Thoracic aorta (tissue), 2 donors: ENCODE results near the gene ORM2. TPM values are rescaled to one million over a fixed set of nuclear protein-coding genes. Genes with fewer than 3 reads are reported as not detected.

ENCODE experiments used
- ATAC-seq: fragments of 150-250 bp; one replicate; pipeline ENCODE4 v1.8.0; 2017; ENCODE audit warnings: low read depth; ENCODE audit not compliant: insufficient number of reproducible peaks, low FRiP score
- DNase-seq: peaks from one replicate; pipeline ENCODE4 v3.0.0-alpha.2; 2020; ENCODE audit warnings: low spot score
- H3K27ac ChIP-seq, 2 donors: fragments of 200-600 bp; sonication (generic); 1 replicate in 1 of 2; 2 replicates in 1 of 2; pipeline ENCODE4 v1.5.1; 2016; ENCODE audit warnings: mild to moderate bottlenecking in 2 of 2, moderate library complexity in 2 of 2
- H3K27me3 ChIP-seq: fragments of 200-600 bp; sonication (generic); replicated peaks from 2 replicates; pipeline ENCODE4 v1.6.0; 2016; ENCODE audit warnings: mild to moderate bottlenecking; ENCODE audit not compliant: insufficient read depth
- H3K36me3 ChIP-seq: fragments of 200-600 bp; sonication (generic); one replicate; pipeline ENCODE4 v1.5.1; 2016
- H3K4me1 ChIP-seq, 2 donors: fragments of 200-600 bp; sonication (generic); 1 replicate in 1 of 2; 2 replicates in 1 of 2; pipeline versions ENCODE4 v1.5.1 to v1.6.0; 2016; ENCODE audit warnings: low read depth in 2 of 2, mild to moderate bottlenecking in 1 of 2; ENCODE audit not compliant: control insufficient read depth in 1 of 2
- H3K4me3 ChIP-seq: fragments of 200-600 bp; sonication (generic); 2 replicates; pipeline ENCODE4 v1.5.1; 2016; ENCODE audit warnings: mild to moderate bottlenecking
- H3K9me3 ChIP-seq: fragments of 200-600 bp; sonication (generic); 2 replicates; pipeline ENCODE4 v1.5.1; 2016
- total RNA-seq, 2 donors: library from RNA; depleted of rRNA; stranded (reverse); fragments of >200 nt; gene quantifications; one replicate each; pipeline versions ENCODE4 v1.1.0 to v1.2.3, GENCODE V29; 2016
- TF ChIP-seq, protein P1 (sequence below): fragments of 200-600 bp; sonication (generic); IDR thresholded peaks from one replicate; pipeline ENCODE4 v1.5.1; 2019; ENCODE audit warnings: antibody characterized with exemption

ORM2 gene
- total RNA-seq, 2 donors from 2014 or later = not detected

DNA sequence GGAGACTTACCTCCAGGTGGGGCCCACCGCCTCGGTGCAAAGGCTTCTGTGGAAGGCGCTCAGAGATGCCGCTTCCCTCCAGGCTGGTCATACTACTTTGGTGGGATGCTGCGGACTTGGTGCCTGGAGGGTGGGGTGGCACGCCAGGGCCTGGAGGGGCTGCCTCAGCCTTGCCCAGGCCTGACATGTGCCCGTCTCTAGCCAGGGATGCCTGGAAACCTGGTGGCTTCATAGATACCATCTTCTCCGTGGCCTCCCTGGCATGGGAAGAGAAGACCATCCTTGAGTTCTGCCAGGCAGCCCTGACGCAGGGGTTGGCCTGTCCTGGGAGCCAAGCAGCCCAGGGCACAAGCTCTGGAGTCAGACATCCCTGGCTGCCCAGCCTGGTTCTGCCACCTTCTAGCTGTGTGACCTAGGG, 28.3 kb downstream of the ORM2 start:
- H3K36me3 ChIP-seq = peaks cover 79% of the 10 kb centered on the region
- DNase-seq (no peak), ATAC-seq (no peak)
- TF ChIP-seq, protein P1, sequence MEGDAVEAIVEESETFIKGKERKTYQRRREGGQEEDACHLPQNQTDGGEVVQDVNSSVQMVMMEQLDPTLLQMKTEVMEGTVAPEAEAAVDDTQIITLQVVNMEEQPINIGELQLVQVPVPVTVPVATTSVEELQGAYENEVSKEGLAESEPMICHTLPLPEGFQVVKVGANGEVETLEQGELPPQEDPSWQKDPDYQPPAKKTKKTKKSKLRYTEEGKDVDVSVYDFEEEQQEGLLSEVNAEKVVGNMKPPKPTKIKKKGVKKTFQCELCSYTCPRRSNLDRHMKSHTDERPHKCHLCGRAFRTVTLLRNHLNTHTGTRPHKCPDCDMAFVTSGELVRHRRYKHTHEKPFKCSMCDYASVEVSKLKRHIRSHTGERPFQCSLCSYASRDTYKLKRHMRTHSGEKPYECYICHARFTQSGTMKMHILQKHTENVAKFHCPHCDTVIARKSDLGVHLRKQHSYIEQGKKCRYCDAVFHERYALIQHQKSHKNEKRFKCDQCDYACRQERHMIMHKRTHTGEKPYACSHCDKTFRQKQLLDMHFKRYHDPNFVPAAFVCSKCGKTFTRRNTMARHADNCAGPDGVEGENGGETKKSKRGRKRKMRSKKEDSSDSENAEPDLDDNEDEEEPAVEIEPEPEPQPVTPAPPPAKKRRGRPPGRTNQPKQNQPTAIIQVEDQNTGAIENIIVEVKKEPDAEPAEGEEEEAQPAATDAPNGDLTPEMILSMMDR = no peak
- no peak overlapping the region for H3K4me3 ChIP-seq
- no peaks in the 10 kb centered on the region for H3K4me1 ChIP-seq
- H3K27me3 ChIP-seq = no peaks in the 10 kb centered on the region
- no peak overlapping the region for H3K27ac ChIP-seq
- H3K9me3 ChIP-seq = no peaks in the 10 kb centered on the region

DNA sequence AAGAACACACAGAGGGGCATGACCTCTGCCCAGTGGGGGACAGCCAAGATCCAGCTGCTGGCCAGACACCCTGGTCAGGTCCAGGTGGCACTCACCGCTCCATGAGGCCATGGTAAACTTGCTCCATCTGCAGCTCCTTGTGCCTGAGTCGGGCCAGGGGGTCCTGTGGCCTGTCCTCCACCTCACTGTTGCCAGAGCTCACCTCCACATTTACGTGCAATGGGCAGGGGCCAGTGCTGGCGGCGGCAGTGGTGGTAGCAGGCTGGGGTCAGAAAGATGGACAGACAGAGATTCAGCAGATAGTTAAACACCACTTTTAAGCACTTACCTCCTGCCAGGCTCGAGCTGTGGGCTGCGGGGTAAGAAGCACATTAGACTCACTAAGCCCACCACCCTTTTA, 30.1 kb downstream of the ORM2 start:
- Histone ChIP-seq H3K27ac (no peak overlapping the region), H3K9me3 (no peaks in the 10 kb centered on the region), H3K4me1 (no peaks in the 10 kb centered on the region), H3K36me3 (peaks cover 89% of the 10 kb centered on the region), H3K27me3 (no peaks in the 10 kb centered on the region), H3K4me3 (no peak overlapping the region)
- DNase-seq = no peak
- no peak for ATAC-seq
- TF ChIP-seq, protein P1 = no peak

DNA sequence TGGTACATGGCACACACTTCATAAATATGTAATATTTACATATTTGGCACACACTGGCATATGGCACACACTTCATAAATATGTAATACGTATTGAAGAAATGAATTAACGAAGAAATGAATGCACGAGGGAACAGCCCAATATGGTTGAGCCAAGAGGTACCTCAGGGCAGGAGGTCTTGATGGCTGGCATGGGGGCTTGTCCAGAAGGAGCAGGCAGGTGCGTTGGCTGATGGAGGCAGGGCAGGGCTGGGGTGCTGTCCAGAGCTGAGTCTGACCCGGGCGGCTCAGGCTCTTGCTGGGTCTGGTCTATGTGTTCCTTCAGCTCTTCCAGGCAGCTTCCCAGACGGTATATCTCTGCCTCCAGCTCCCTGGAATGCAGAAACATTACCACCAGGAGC, 31.9 kb downstream of the ORM2 start:
- TF ChIP-seq, protein P1 = no peak
- peaks cover 80% of the 10 kb centered on the region for H3K36me3 ChIP-seq
- peaks cover 10% of the 10 kb centered on the region in 2 donors for H3K4me1 ChIP-seq
- DNase-seq = no peak
- H3K27me3 ChIP-seq = no peaks in the 10 kb centered on the region
- H3K9me3 ChIP-seq = no peaks in the 10 kb centered on the region
- H3K4me3 ChIP-seq = no peak overlapping the region
- H3K27ac ChIP-seq = no peak overlapping the region
- no peak for ATAC-seq

DNA sequence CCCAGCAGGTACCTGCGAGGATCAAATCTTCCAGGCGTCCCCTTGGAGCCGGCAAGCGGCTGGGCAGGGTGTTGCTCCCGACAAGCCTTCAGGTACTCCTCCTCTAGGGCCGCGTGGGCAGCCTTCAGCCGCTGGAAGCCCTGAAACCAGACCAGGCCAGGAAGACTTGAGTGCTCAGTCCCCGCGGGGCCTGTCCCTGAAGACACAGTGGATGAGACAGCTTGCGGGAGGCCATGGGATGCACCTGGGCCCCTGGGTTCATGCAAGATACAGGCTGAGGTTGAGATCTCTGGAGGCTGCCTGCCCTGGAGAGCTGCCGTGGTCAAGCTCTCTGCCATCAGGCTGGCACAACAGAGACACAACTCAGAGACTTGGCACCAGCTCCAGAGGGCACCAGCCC, 32.7 kb downstream of the ORM2 start:
- DNase-seq = no peak
- H3K27ac ChIP-seq = no peak overlapping the region
- no peak overlapping the region for H3K4me3 ChIP-seq
- ATAC-seq = no peak
- H3K36me3 ChIP-seq = peaks cover 72% of the 10 kb centered on the region
- H3K9me3 ChIP-seq = no peaks in the 10 kb centered on the region
- peaks cover 14 to 18% of the 10 kb centered on the region in 2 donors for H3K4me1 ChIP-seq
- TF ChIP-seq, protein P1 = no peak
- no peaks in the 10 kb centered on the region for H3K27me3 ChIP-seq

DNA sequence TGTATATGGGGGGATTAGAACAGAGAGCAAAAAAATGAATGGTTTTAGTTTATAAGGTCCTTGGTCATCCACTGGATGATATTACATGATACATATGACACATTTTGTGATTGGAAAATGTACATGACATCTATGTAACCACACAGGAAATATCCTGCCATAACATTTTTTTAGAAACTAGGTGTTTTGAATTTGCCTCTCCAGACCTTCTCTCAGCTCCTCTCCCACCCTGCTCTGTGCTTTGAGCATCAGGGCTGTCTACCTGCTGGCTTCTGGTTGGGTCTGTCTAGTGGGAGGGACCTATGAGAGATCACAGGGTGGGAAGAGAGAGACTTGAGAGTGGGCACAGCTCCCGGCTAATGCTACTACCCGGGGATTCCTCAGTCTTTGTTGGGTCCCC, 33.8 kb downstream of the ORM2 start:
- H3K27ac ChIP-seq = no peak overlapping the region
- no peak for ATAC-seq
- TF ChIP-seq, protein P1 = no peak
- H3K27me3 ChIP-seq = no peaks in the 10 kb centered on the region
- no peaks in the 10 kb centered on the region for H3K9me3 ChIP-seq
- H3K4me3 ChIP-seq = no peak overlapping the region
- H3K4me1 ChIP-seq = peaks cover 14 to 22% of the 10 kb centered on the region in 2 donors
- no peak for DNase-seq
- peaks cover 65% of the 10 kb centered on the region for H3K36me3 ChIP-seq
